ENCODE measurements around the gene PPT2. TPM values are rescaled to one million over a fixed set of nuclear protein-coding genes. Genes with fewer than 3 reads are reported as not detected.
"Not testable (repeated sequence)": the region's sequence is repeated elsewhere in the genome, so short reads cannot be mapped to it uniquely, and the experiment has no call there.

Gene PPT2
- total RNA-seq, 1 experiment from 2014 or later: 38.2 TPM

- no peak overlapping the region for H2AFZ ChIP-seq
- ChIA-PET POLR2A (ENCODE audit: unreplicated experiment) (no interaction called here), CTCF (no interaction called here)
- no peak for TF ChIP-seq CTCF (conservative IDR thresholded peaks at IDR 0.05)
- TF ChIP-seq EZH2 (IDR thresholded peaks at IDR 0.05; ENCODE audit: low read depth): no peak
- no peak overlapping the region for H3K4me2 ChIP-seq
- peaks cover 10% of the 10 kb centered on the region for H3K36me3 ChIP-seq (ENCODE audit: low read depth)
- no peak overlapping the region for H3K4me3 ChIP-seq
- peaks cover 14% of the 10 kb centered on the region; the same call in 1 of the 2 replicates for H3F3A ChIP-seq (ENCODE audit: insufficient read depth, low read depth)
- DNase-seq: no peak
- no peaks in the 10 kb centered on the region for H3K9me3 ChIP-seq (ENCODE audit: insufficient read depth, low read depth)
- peaks cover 10% of the 10 kb centered on the region for H3K4me1 ChIP-seq (replicated peaks; ENCODE audit: insufficient read depth)
- H3K9me2 ChIP-seq (ENCODE audit: insufficient read depth): no peaks in the 10 kb centered on the region
- intact Hi-C loops (cut with micrococcal nuclease; ENCODE audit: unreplicated experiment): no loop called here
- BruUV-seq (replicated peaks): no TSS peak
- no peaks in the 10 kb centered on the region for H4K20me1 ChIP-seq (ENCODE audit: insufficient read depth)
- H3K27ac ChIP-seq: no peak overlapping the region
- no peaks in the 10 kb centered on the region for H3K27me3 ChIP-seq (ENCODE audit: insufficient read depth, low read depth)
- peaks cover 18% of the 10 kb centered on the region for H3K79me2 ChIP-seq (ENCODE audit: low read depth)
Measured at GRCh38 chr6:32183483-32184083, 29.6 kb downstream of the PPT2 start.

- TF ChIP-seq CTCF (conservative IDR thresholded peaks at IDR 0.05): no peak
- no peak for TF ChIP-seq EZH2 (IDR thresholded peaks at IDR 0.05; ENCODE audit: low read depth)
- POLR2A ChIA-PET (ENCODE audit: unreplicated experiment): no interaction called here
- H3K36me3 ChIP-seq (ENCODE audit: low read depth): peaks cover 10% of the 10 kb centered on the region
- intact Hi-C loops (cut with micrococcal nuclease; ENCODE audit: unreplicated experiment): no loop called here
- CTCF ChIA-PET: no interaction called here
- H3K4me2 ChIP-seq: no peak within 1 kb of the TSS
- DNase-seq: no peak
- no peak within 1 kb of the TSS for H2AFZ ChIP-seq
- BruUV-seq (replicated peaks): no TSS peak
- no peaks in the 10 kb centered on the region for H3K9me2 ChIP-seq (ENCODE audit: insufficient read depth)
- no peak within 1 kb of the TSS for H3K4me3 ChIP-seq
- H3K4me1 ChIP-seq (replicated peaks; ENCODE audit: insufficient read depth): peaks cover 13% of the 10 kb centered on the region
- no peaks in the 10 kb centered on the region for H3K27me3 ChIP-seq (ENCODE audit: insufficient read depth, low read depth)
- H3K79me2 ChIP-seq (ENCODE audit: low read depth): peaks cover 18% of the 10 kb centered on the region
- no peak within 1 kb of the TSS for H3K27ac ChIP-seq
- no peaks in the 10 kb centered on the region for H3K9me3 ChIP-seq (ENCODE audit: insufficient read depth, low read depth)
- H3F3A ChIP-seq (ENCODE audit: insufficient read depth, low read depth): peaks cover 14% of the 10 kb centered on the region; the same call in 1 of the 2 replicates
- H4K20me1 ChIP-seq (ENCODE audit: insufficient read depth): no peaks in the 10 kb centered on the region
Measured at GRCh38 chr6:32184084-32184640, 30.2 kb downstream of the PPT2 start, which contains the start of gene AGER. Gene AGER (minus strand): TSS chr6:32184253. CDS start chr6:32184222, 31 bp downstream.

- H3K4me1 ChIP-seq (replicated peaks; ENCODE audit: insufficient read depth); H3K4me3 ChIP-seq; H4K20me1 ChIP-seq (ENCODE audit: insufficient read depth); H3K9me2 ChIP-seq (ENCODE audit: insufficient read depth); intact Hi-C loops (cut with micrococcal nuclease; ENCODE audit: unreplicated experiment); H2AFZ ChIP-seq; H3K27ac ChIP-seq; BruUV-seq (replicated peaks); H3K4me2 ChIP-seq; H3K27me3 ChIP-seq (ENCODE audit: insufficient read depth, low read depth); H3K9me3 ChIP-seq (ENCODE audit: insufficient read depth, low read depth); H3K36me3 ChIP-seq (ENCODE audit: low read depth): not testable (repeated sequence)
- H3F3A ChIP-seq (ENCODE audit: insufficient read depth, low read depth): peaks cover 14% of the 10 kb centered on the region; the same call in 1 of the 2 replicates
- CTCF ChIA-PET: interaction anchor here (0.7 kb wide), 1 partner anchor 391 kb away, joined by 12 read pairs; no protein-coding TSS in a partner anchor
- DNase-seq: peak; percentile 42 to 55
- POLR2A ChIA-PET (ENCODE audit: unreplicated experiment): interaction anchor here (0.6 to 0.7 kb wide), 4 partner anchors 55 to 323 kb away, joined by 6 to 23 read pairs (median 12); partner anchors contain the start of genes FKBPL and NEU1
- H3K79me2 ChIP-seq (ENCODE audit: low read depth): peaks cover 18% of the 10 kb centered on the region
Measured at GRCh38 chr6:32185681-32186131, 31.8 kb downstream of the PPT2 start.

GRCh38 chr6:32186151-32186840 is 32.4 kb downstream of the PPT2 start:
- H3K4me2 ChIP-seq; CTCF ChIA-PET; H3K9me3 ChIP-seq (ENCODE audit: insufficient read depth, low read depth); DNase-seq; H4K20me1 ChIP-seq (ENCODE audit: insufficient read depth); H2AFZ ChIP-seq; intact Hi-C loops (cut with micrococcal nuclease; ENCODE audit: unreplicated experiment); H3K4me3 ChIP-seq; H3K27ac ChIP-seq; H3K36me3 ChIP-seq (ENCODE audit: low read depth); H3K9me2 ChIP-seq (ENCODE audit: insufficient read depth); BruUV-seq (replicated peaks); H3K4me1 ChIP-seq (replicated peaks; ENCODE audit: insufficient read depth); H3K27me3 ChIP-seq (ENCODE audit: insufficient read depth, low read depth): not testable (repeated sequence)
- Histone ChIP-seq H3K79me2 (ENCODE audit: low read depth) (peaks cover 18% of the 10 kb centered on the region), H3F3A (ENCODE audit: insufficient read depth, low read depth) (peaks cover 14% of the 10 kb centered on the region; the same call in 1 of the 2 replicates)
- POLR2A ChIA-PET (ENCODE audit: unreplicated experiment): interaction anchor here (0.7 kb wide), 1 partner anchor 135 kb away, joined by 7 read pairs; no protein-coding TSS in a partner anchor

Measured in PC-9 (cell line).